Common myeloid progenitor, CD34-positive (primary cell): ENCODE data around the gene B3GNT4.

ENCODE experiments used
- CTCF ChIA-PET: fragments of 350-600 bp; sonication (Branson Sonifier 250); formaldehyde crosslinking; loops from one replicate; lab custom pipeline; 2021; ENCODE audit warnings: antibody characterized with exemption; lab: Charles Lee
- POLR2A ChIA-PET: fragments of 350-600 bp; sonication (Branson Sonifier 250); formaldehyde crosslinking; loops from one replicate; lab custom pipeline; 2021; ENCODE audit warnings: antibody characterized with exemption; lab: Charles Lee
- DNase-seq, 3 donors: peaks; one replicate each; pipeline versions ENCODE4 v3.0.0 to v3.0.0-alpha.2; 2013
- H3K27ac ChIP-seq, 2 experiments: 1 replicate in 1 of 2; 2 replicates in 1 of 2; pipeline ENCODE4 v1.7.0; 2013; ENCODE audit warnings: inconsistent platforms in 2 of 2, low read length in 2 of 2, mild to moderate bottlenecking in 2 of 2, low read depth in 1 of 2, moderate library complexity in 1 of 2; ENCODE audit not compliant: severe bottlenecking in 2 of 2, insufficient read depth in 1 of 2, poor library complexity in 1 of 2
- H3K27me3 ChIP-seq, 5 experiments: replicated peaks in 2 of 5; 1 replicate in 3 of 5; 2 replicates in 2 of 5; pipeline versions ENCODE4 v1.6.1 to v1.7.0; 2013; ENCODE audit warnings: low read length in 4 of 5, mild to moderate bottlenecking in 2 of 5, moderate library complexity in 2 of 5, inconsistent platforms in 1 of 5; ENCODE audit not compliant: insufficient read depth in 5 of 5, control insufficient read depth in 4 of 5
- H3K36me3 ChIP-seq, 4 experiments: 1 replicate in 2 of 4; 2 replicates in 2 of 4; pipeline versions ENCODE4 v1.6.1 to v1.7.0; 2013; ENCODE audit warnings: low read length in 3 of 4, control low read depth in 1 of 4, mild to moderate bottlenecking in 1 of 4; ENCODE audit not compliant: control insufficient read depth in 4 of 4, insufficient read depth in 4 of 4
- H3K4me1 ChIP-seq, 4 experiments: 1 replicate in 3 of 4; 2 replicates in 1 of 4; pipeline versions ENCODE4 v1.6.1 to v1.7.1; 2013; ENCODE audit warnings: low read length in 3 of 4, mild to moderate bottlenecking in 3 of 4, control low read depth in 1 of 4, inconsistent platforms in 1 of 4, moderate library complexity in 1 of 4; ENCODE audit not compliant: control insufficient read depth in 4 of 4, insufficient read depth in 4 of 4; ENCODE audit errors: control extremely low read depth in 1 of 4
- H3K4me3 ChIP-seq, 7 experiments: 1 replicate in 4 of 7; 2 replicates in 3 of 7; pipeline versions ENCODE4 v1.5.1 to v1.7.0; 2013; ENCODE audit warnings: mild to moderate bottlenecking in 7 of 7, low read length in 6 of 7, moderate library complexity in 6 of 7, inconsistent platforms in 2 of 7, low read depth in 2 of 7, control low read depth in 1 of 7; ENCODE audit not compliant: insufficient read depth in 4 of 7, control insufficient read depth in 1 of 7; ENCODE audit errors: extremely low read depth in 1 of 7
- H3K9me3 ChIP-seq, 5 experiments: 1 replicate in 4 of 5; 2 replicates in 1 of 5; pipeline versions ENCODE4 v1.6.1 to v1.7.1; 2013; ENCODE audit warnings: low read length in 4 of 5, mild to moderate bottlenecking in 2 of 5, inconsistent platforms in 1 of 5, low read depth in 1 of 5, moderate library complexity in 1 of 5; ENCODE audit not compliant: control insufficient read depth in 4 of 5, insufficient read depth in 2 of 5; ENCODE audit errors: control extremely low read depth in 1 of 5
- WGBS: methylation state at CpG from one replicate; pipeline ENCODE4 v1.1.5; 2013; ENCODE audit not compliant: insufficient coverage; 5-methylcytosine and 5-hydroxymethylcytosine counted together

Gene B3GNT4

DNA sequence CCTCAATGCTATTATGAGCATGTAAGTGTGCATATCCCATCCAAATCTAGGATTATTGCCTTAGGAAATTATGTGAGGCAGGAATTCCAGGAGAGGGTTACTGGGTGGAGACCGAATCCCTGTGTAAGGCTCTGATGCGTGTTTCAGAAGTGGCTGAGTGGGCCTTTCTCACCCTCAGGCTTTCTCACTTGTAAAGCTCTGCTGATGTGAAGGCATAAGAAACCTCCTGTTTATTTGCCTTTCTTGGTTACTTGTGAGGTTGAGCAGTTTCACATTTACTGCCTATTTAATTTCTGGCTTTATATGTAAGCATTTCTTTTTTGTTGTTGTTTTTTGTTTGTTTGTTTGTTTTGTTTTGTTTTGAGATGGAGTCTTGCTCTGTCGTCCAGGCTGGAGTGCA, 40.5 kb upstream of the B3GNT4 start:
- Histone ChIP-seq H3K27ac (no peak overlapping the region), H3K27me3 (peaks cover 0 to 1% (median 0%) of the 10 kb centered on the region in 5 experiments), H3K9me3 (no peaks in the 10 kb centered on the region), H3K36me3 (no peaks in the 10 kb centered on the region), H3K4me1 (no peaks in the 10 kb centered on the region), H3K4me3 (no peak overlapping the region)
- DNase-seq, result no peak
- ChIA-PET CTCF (interaction anchor here (1.0 kb wide), 1 partner anchor 40 kb away, joined by 3 read pairs; no protein-coding TSS in a partner anchor), POLR2A (no interaction called here)
- 100% methylated on average over 2 of the region's 3 CpGs for WGBS

DNA sequence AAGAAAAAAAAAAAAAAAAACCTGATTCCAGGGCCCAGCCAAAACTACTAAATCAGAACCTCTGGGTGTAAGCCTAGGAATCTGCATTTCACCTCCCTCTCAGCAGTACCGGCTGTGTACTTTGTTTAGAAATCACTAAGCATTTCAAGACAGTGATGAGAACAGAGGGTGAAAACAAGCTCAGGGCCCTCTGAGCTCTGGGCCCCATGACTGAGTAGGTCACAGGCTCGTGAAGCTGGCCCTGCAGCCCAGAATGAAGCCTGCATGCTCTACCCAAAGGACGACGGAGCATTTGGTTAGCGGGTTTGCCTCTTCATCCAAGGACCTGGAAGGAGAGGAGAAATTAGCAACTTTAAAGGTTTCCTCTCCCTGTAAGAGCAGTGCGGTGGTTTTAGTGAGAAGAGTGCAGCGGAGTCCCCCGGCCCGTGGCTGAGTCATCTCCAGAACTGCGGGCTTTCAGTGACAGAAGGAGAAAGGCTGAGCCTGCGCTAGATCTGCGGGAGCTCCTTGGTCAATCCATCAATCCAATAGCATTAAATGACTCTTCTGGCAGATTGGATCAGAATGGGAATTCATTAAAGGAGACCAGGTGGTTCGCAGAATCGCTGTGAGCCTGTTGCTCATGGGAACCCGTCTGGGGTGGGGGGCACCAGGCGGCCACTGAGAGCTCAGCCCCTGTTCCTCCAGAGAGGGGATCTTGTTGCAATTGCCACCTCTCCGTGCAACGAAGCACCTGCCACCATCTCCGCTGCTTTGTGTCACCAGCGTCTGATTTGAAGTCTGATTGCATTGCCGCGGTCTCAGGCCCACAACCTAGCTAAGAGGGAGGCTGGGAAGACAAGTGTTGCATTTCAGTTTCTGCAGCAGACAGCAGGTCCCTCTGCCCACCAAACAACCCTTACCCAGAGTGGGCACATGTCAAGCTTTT, 36.8 kb upstream of the B3GNT4 start:
- H3K4me3 ChIP-seq, result no peak overlapping the region
- H3K27me3 ChIP-seq, result peaks cover 0 to 1% (median 0%) of the 10 kb centered on the region in 5 experiments
- CTCF ChIA-PET, result interaction anchor here (1.2 to 1.3 kb wide), 2 partner anchors 8 to 78 kb away, joined by 3 read pairs; no protein-coding TSS in a partner anchor
- POLR2A ChIA-PET, result interaction anchor here (0.6 kb wide), 1 partner anchor 11 kb away, joined by 3 read pairs; no protein-coding TSS in a partner anchor
- DNase-seq, result no peak
- no peaks in the 10 kb centered on the region for H3K36me3 ChIP-seq
- H3K9me3 ChIP-seq, result no peaks in the 10 kb centered on the region
- 92% methylated on average over 18 of the region's 22 CpGs for WGBS
- no peaks in the 10 kb centered on the region for H3K4me1 ChIP-seq
- H3K27ac ChIP-seq, result no peak overlapping the region

DNA sequence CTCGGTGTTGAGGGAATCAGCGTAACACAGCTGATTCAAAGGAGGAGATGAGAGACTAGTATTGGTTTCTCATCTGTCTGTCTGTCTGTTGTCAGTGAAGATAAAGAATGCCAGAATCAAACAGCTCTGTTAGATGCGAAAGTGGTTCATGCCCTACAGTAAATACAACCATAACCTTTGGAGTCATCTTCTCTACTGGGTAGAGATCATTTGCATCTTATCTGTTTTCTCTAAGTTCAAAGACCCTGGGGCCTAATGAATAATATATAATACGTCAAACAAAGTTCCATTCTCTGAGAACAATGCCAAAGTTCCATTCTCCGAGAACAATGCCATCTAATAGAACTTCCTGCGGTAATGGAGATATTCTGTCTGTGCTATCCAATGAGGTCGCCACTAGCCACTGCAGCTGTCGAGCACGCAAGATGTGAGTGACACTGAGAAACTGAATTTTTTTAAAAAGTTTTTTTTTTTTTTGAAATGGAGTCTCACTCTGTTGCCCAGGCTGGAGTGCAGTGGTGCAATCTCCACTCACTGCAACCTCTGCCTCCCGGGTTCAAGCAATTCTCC, 36.1 kb upstream of the B3GNT4 start:
- H3K36me3 ChIP-seq, result no peaks in the 10 kb centered on the region
- 97% methylated on average over 6 of the region's 10 CpGs for WGBS
- POLR2A ChIA-PET, result interaction anchor here (0.6 kb wide), 1 partner anchor 12 kb away, joined by 3 read pairs; no protein-coding TSS in a partner anchor
- H3K4me3 ChIP-seq, result no peak overlapping the region
- no peak for DNase-seq
- CTCF ChIA-PET, result interaction anchor here (1.3 kb wide), 1 partner anchor 78 kb away, joined by 3 read pairs; no protein-coding TSS in a partner anchor
- no peaks in the 10 kb centered on the region for H3K4me1 ChIP-seq
- H3K27ac ChIP-seq, result no peak overlapping the region
- H3K9me3 ChIP-seq, result no peaks in the 10 kb centered on the region
- peaks cover 0 to 1% (median 0%) of the 10 kb centered on the region in 5 experiments for H3K27me3 ChIP-seq

DNA sequence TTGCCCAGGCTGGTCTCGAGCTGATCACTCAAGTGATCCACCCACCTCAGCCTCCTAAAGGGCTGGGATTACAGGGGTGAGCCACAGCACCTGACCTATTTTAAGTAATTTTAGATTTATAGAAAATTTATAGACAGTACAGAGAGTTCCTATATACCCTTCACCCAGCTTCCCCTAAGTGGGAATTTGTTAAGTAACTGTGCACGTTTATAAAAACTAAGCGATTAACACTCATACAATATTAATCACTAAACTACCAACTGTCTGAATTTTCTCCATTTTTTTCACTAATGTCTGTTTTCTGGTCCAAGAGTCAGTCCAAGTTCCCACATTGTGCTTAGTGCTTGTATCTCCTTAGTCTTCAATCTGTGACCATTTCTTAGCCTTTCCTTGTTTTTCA, 35.0 kb upstream of the B3GNT4 start:
- Histone ChIP-seq H3K4me3 (no peak overlapping the region), H3K27ac (no peak overlapping the region), H3K9me3 (no peaks in the 10 kb centered on the region), H3K4me1 (no peaks in the 10 kb centered on the region), H3K36me3 (no peaks in the 10 kb centered on the region), H3K27me3 (peaks cover 0 to 1% (median 0%) of the 10 kb centered on the region in 5 experiments)
- WGBS, result 100% methylated on average over 2 of the region's 3 CpGs
- POLR2A ChIA-PET, result no interaction called here
- CTCF ChIA-PET, result no interaction called here
- no peak for DNase-seq

DNA sequence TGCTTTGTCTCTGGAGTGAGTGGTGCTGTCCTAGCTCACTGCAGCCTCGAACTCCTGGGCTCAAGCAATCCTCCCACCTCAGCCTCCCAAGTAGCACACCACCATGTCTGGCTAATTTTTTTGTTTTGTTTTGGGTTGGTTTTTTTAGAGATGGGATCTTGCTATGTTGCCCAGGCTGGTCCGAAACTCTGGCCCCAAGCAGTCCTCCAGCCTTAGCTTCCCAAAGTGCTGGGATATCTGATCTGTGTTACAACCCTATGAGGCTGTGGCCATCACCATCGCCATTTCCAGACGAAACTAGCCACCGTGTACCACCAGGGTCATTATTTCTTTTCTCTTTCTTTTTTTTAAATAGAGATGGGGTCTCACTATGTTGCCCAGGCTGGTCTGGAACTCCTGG, 32.1 kb upstream of the B3GNT4 start:
- WGBS, result 100% methylated on average over 4 of the region's 5 CpGs

DNA sequence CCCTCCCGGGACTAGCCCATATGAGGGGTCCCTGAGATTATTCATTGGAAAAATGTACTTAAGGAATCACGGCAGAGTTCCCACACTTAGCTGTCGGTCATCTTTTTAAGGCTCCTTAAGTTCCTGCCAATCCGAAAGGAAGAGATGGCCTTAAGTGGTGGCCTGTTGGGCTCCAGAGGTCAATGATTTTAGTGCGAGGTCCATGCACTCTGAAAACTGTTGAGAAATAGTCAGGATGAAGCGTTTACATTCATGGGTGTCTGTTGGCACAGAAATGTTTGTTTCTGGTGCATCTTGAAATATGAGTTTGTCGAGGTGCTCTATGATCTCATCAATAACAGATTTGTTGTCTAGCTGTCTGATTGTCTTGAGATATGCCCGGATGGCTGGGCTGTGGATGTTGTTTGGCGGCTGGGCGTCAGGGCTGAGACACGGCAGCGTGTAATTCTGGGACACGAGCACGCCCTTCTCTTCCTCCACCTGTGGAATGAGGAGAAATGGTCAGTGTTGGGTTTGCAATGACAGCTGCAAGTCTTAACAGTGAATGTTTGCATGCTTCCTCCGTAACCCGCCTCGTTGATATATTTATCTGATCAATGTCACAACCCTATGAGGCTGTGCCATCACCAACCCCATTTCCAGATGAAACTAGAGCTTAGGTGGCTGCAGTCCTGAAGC, 31.1 kb upstream of the B3GNT4 start:
- ChIA-PET POLR2A (no interaction called here), CTCF (interaction anchor here (1.1 kb wide), 1 partner anchor 298 kb away, joined by 3 read pairs; no protein-coding TSS in a partner anchor)
- Histone ChIP-seq H3K9me3 (no peaks in the 10 kb centered on the region), H3K36me3 (no peaks in the 10 kb centered on the region), H3K4me3 (no peak overlapping the region), H3K27ac (no peak overlapping the region), H3K27me3 (peaks cover 0 to 2% (median 0%) of the 10 kb centered on the region in 5 experiments), H3K4me1 (no peaks in the 10 kb centered on the region)
- WGBS, result 96% methylated on average over 12 of the region's 17 CpGs
- no peak for DNase-seq

More for the DNA sequence above, 32.1 kb upstream of the B3GNT4 start:
- Histone ChIP-seq H3K4me1 (no peaks in the 10 kb centered on the region), H3K9me3 (no peaks in the 10 kb centered on the region), H3K27me3 (peaks cover 0 to 2% (median 0%) of the 10 kb centered on the region in 5 experiments), H3K4me3 (no peak overlapping the region), H3K36me3 (no peaks in the 10 kb centered on the region), H3K27ac (no peak overlapping the region)
- CTCF ChIA-PET, result no interaction called here
- no peak for DNase-seq
- POLR2A ChIA-PET, result no interaction called here
